ENCODE measurements around the gene DUSP21.
"Not testable (repeated sequence)": the region's sequence is repeated elsewhere in the genome, so short reads cannot be mapped to it uniquely, and the experiment has no call there.

DUSP21 gene

DNA sequence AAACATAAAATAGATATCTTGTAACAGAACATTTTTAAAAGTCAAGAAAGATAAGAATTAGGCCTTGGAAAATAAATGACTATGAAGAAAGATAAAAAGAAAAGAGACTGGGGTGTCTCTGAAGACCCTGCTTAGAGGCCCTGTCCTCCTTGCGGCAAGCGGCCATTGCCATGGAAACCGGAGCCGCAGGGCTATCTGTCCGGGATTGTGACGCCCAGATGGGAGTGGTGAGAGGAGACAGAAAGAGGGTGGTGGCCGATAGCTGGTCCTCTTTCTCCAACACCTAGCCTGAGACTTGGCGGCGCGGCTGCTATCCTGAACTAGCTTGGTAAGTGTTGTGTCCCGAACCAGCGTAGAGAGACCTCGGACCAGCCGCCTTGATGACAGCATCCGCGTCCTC lies at the start of gene DUSP21:
Gene DUSP21 (plus strand): TSS at position 269 of the 400 bp plus-strand sequence. CDS start 112 bp downstream, at position 381.
- Histone ChIP-seq H3K4me3 (ENCODE audit: low read length) (no peak within 1 kb of the TSS), H3K9me3 (ENCODE audit: control insufficient read depth, insufficient read depth, low read length) (no peaks in the 10 kb centered on the region), H3K36me3 (ENCODE audit: control insufficient read depth, insufficient read depth, low read length) (no peaks in the 10 kb centered on the region), H3K4me1 (ENCODE audit: control insufficient read depth, insufficient read depth, low read length) (no peaks in the 10 kb centered on the region), H3K27ac (ENCODE audit: low read length) (no peak within 1 kb of the TSS), H3K27me3 (ENCODE audit: control insufficient read depth, insufficient read depth, low read length) (no peaks in the 10 kb centered on the region)
- DNase-seq (ENCODE audit: low read depth, low spot score), result no peak
- no CpG with 5 or more reads among the region's 16 CpGs for WGBS (ENCODE audit: insufficient coverage, insufficient read length)

DNA sequence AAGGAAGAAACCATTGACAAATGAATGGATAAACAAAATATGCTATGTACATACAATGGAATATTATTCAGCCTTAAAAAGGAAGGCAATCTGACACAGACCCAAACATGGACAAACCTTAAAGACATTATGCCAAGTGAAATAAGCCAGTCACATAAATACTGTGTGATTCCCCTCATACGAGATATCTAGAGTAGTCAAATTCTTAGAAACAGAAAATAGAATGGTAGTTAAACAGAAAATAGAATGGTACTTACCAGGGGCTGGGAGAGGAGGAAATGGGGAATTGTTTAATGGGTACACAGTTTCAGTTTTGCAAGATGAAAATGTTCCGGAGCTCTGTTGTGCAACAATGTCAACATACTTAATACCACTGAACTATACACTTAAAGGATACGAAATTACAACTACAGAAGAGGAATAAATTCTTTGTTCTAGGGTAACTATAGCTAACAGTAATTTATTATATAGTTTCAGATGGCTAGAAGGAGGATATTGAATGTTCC lies 47.8 kb upstream of the DUSP21 start:
- Histone ChIP-seq H3K4me3 (ENCODE audit: low read length) (no peak overlapping the region), H3K9me3 (ENCODE audit: control insufficient read depth, insufficient read depth, low read length) (no peaks in the 10 kb centered on the region), H3K36me3 (ENCODE audit: control insufficient read depth, insufficient read depth, low read length) (no peaks in the 10 kb centered on the region), H3K27me3 (ENCODE audit: control insufficient read depth, insufficient read depth, low read length) (no peaks in the 10 kb centered on the region), H3K27ac (ENCODE audit: low read length) (no peak overlapping the region), H3K4me1 (ENCODE audit: control insufficient read depth, insufficient read depth, low read length) (no peaks in the 10 kb centered on the region)
- DNase-seq (ENCODE audit: low read depth, low spot score), result no peak
- WGBS (ENCODE audit: insufficient coverage, insufficient read length), result no CpG with 5 or more reads among the region's 3 CpGs

DNA sequence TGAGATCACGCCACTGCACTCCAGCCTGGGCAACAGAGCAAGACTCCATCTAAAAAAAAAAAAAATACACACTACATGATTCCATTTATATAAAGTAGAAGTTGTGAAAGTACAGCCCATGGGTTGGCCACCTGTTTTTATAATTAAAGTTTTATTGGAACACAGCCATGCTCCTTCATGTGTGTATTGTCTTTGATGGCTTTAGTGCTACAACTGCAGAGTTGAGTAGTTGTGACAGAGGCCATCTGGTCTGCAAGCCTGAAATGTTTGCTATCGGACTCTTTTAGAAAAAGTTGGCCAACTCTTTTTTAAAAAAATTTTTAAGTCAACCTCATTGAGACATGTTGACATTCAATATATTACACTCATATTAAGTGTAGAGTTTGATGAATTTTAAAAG lies 41.2 kb upstream of the DUSP21 start:
- DNase-seq (ENCODE audit: low read depth, low spot score), result no peak
- no CpG with 5 or more reads among the region's 2 CpGs for WGBS (ENCODE audit: insufficient coverage, insufficient read length)
- no peaks in the 10 kb centered on the region for H3K36me3 ChIP-seq (ENCODE audit: control insufficient read depth, insufficient read depth, low read length)
- H3K27ac ChIP-seq (ENCODE audit: low read length), result no peak overlapping the region
- H3K27me3 ChIP-seq (ENCODE audit: control insufficient read depth, insufficient read depth, low read length), result no peaks in the 10 kb centered on the region
- no peaks in the 10 kb centered on the region for H3K9me3 ChIP-seq (ENCODE audit: control insufficient read depth, insufficient read depth, low read length)
- H3K4me1 ChIP-seq (ENCODE audit: control insufficient read depth, insufficient read depth, low read length), result no peaks in the 10 kb centered on the region
- no peak overlapping the region for H3K4me3 ChIP-seq (ENCODE audit: low read length)

DNA sequence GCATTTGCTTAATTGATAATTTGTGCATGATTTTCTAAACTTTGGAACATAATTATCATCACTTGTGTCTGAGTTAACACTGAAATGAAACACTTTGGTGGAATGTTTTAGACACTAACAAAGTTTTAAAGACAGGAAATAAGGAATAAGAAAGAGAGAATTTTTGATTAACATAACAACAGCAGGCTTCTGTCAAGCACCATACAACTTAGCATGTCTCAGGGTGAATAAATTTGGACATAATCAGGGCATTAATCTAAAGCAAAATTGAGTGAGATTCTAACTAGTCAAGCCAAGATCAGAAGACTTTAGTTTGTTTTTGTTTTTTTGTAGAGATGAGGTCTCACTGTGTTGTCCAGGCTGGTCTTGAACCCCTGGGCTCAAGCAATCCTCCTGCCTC lies 28.1 kb upstream of the DUSP21 start:
- Histone ChIP-seq H3K9me3 (ENCODE audit: control insufficient read depth, insufficient read depth, low read length) (no peaks in the 10 kb centered on the region), H3K4me1 (ENCODE audit: control insufficient read depth, insufficient read depth, low read length) (no peaks in the 10 kb centered on the region), H3K4me3 (ENCODE audit: low read length) (no peak overlapping the region), H3K27me3 (ENCODE audit: control insufficient read depth, insufficient read depth, low read length) (no peaks in the 10 kb centered on the region), H3K27ac (ENCODE audit: low read length) (no peak overlapping the region), H3K36me3 (ENCODE audit: control insufficient read depth, insufficient read depth, low read length) (no peaks in the 10 kb centered on the region)
- no peak for DNase-seq (ENCODE audit: low read depth, low spot score)

DNA sequence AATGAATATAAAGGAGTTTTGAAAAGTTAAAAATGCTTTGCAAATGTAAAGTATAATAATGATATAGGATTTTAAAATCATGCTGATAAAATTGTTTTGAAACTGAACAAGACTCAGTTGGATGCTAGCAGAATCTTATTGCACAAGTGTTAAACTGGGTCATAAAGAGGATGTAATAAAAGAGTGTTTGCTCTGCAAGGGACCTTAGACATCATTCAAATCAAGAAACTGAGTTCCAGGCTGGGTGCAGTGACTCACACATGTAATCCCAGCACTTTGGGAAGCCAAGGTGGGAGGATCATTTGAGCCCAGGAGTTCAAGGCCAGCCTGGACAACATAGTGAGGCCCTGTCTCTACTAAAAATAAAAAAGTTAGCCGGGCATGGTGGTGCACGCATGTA lies 27.5 kb upstream of the DUSP21 start:
- DNase-seq (ENCODE audit: low read depth, low spot score), result no peak
- Histone ChIP-seq H3K9me3 (ENCODE audit: control insufficient read depth, insufficient read depth, low read length) (no peaks in the 10 kb centered on the region), H3K36me3 (ENCODE audit: control insufficient read depth, insufficient read depth, low read length) (no peaks in the 10 kb centered on the region), H3K27me3 (ENCODE audit: control insufficient read depth, insufficient read depth, low read length) (no peaks in the 10 kb centered on the region), H3K4me3 (ENCODE audit: low read length) (no peak overlapping the region), H3K4me1 (ENCODE audit: control insufficient read depth, insufficient read depth, low read length) (no peaks in the 10 kb centered on the region), H3K27ac (ENCODE audit: low read length) (no peak overlapping the region)
- no CpG with 5 or more reads among the region's 2 CpGs for WGBS (ENCODE audit: insufficient coverage, insufficient read length)

- Histone ChIP-seq H3K27ac (ENCODE audit: low read length) (no peak overlapping the region), H3K4me1 (ENCODE audit: control insufficient read depth, insufficient read depth, low read length) (no peaks in the 10 kb centered on the region), H3K27me3 (ENCODE audit: control insufficient read depth, insufficient read depth, low read length) (no peaks in the 10 kb centered on the region), H3K4me3 (ENCODE audit: low read length) (no peak overlapping the region), H3K36me3 (ENCODE audit: control insufficient read depth, insufficient read depth, low read length) (no peaks in the 10 kb centered on the region), H3K9me3 (ENCODE audit: control insufficient read depth, insufficient read depth, low read length) (no peaks in the 10 kb centered on the region)
- no CpG with 5 or more reads among the region's 7 CpGs for WGBS (ENCODE audit: insufficient coverage, insufficient read length)
- DNase-seq (ENCODE audit: low read depth, low spot score), result no peak
Measured at GRCh38 chrX:44817029-44817428, 26.8 kb upstream of the DUSP21 start.

- Histone ChIP-seq H3K27ac (ENCODE audit: low read length) (no peak overlapping the region), H3K4me1 (ENCODE audit: control insufficient read depth, insufficient read depth, low read length) (no peaks in the 10 kb centered on the region), H3K36me3 (ENCODE audit: control insufficient read depth, insufficient read depth, low read length) (no peaks in the 10 kb centered on the region), H3K9me3 (ENCODE audit: control insufficient read depth, insufficient read depth, low read length) (no peaks in the 10 kb centered on the region), H3K4me3 (ENCODE audit: low read length) (no peak overlapping the region), H3K27me3 (ENCODE audit: control insufficient read depth, insufficient read depth, low read length) (no peaks in the 10 kb centered on the region)
- DNase-seq (ENCODE audit: low read depth, low spot score), result no peak
Measured at GRCh38 chrX:44822601-44823000, 21.2 kb upstream of the DUSP21 start.

DNA sequence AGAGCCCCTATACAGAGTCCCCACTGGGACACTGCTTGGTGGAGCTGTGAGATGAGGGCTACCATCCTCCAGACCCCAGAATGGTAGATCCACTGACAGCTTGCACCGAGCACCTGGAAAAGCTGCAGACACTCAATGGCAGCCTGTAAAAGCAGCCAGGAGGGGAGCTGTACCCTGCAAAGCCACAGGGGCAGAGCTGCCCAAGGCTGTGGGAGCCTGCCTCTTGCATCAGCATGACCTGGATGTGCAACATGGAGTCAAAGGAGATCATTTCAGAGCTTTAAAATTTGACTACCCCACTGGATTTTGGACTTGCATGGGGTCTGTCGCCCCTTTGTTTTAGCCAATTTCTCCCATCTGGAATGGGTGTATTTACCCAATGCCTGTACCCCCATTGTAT lies 20.6 kb upstream of the DUSP21 start:
- DNase-seq (ENCODE audit: low read depth, low spot score); H3K4me3 ChIP-seq (ENCODE audit: low read length); H3K36me3 ChIP-seq (ENCODE audit: control insufficient read depth, insufficient read depth, low read length); H3K9me3 ChIP-seq (ENCODE audit: control insufficient read depth, insufficient read depth, low read length); H3K27ac ChIP-seq (ENCODE audit: low read length); H3K27me3 ChIP-seq (ENCODE audit: control insufficient read depth, insufficient read depth, low read length); H3K4me1 ChIP-seq (ENCODE audit: control insufficient read depth, insufficient read depth, low read length): not testable (repeated sequence)
- no CpG with 5 or more reads among the region's 2 CpGs for WGBS (ENCODE audit: insufficient coverage, insufficient read length)

DNA sequence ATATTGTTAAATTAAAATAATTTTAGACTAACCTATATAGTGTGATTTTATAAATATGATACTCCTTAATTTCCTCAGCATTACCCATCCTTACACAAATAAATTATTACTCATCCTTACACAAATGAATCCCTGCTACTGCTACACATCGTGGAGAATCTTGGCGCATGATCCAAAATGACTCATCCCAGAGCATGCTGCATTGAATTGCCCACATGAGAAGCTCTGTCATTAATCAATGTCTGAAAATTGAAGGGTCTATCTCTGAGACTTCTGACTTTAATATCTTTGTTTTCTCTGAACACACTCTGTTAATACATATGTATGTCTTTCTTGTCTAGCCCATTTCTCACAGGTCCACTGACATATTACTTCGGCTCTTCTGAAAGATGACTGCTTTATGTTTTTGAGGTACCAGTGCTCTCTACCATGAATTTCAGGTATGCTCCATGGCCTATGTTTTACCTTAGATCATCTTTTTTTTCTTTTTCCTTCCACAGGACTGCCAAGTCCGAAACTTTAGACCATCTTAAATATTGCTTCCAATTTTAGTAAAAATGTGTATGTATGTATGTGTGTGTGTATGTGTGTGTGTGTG lies 15.7 kb upstream of the DUSP21 start:
- Histone ChIP-seq H3K4me1 (ENCODE audit: control insufficient read depth, insufficient read depth, low read length) (no peaks in the 10 kb centered on the region), H3K9me3 (ENCODE audit: control insufficient read depth, insufficient read depth, low read length) (no peaks in the 10 kb centered on the region), H3K27ac (ENCODE audit: low read length) (no peak overlapping the region), H3K4me3 (ENCODE audit: low read length) (no peak overlapping the region), H3K36me3 (ENCODE audit: control insufficient read depth, insufficient read depth, low read length) (no peaks in the 10 kb centered on the region), H3K27me3 (ENCODE audit: control insufficient read depth, insufficient read depth, low read length) (no peaks in the 10 kb centered on the region)
- no CpG with 5 or more reads among the region's 4 CpGs for WGBS (ENCODE audit: insufficient coverage, insufficient read length)
- DNase-seq (ENCODE audit: low read depth, low spot score), result no peak

- H3K36me3 ChIP-seq (ENCODE audit: control insufficient read depth, insufficient read depth, low read length), result no peaks in the 10 kb centered on the region
- no peak for DNase-seq (ENCODE audit: low read depth, low spot score)
- H3K27ac ChIP-seq (ENCODE audit: low read length), result no peak overlapping the region
- no CpG with 5 or more reads among the region's 2 CpGs for WGBS (ENCODE audit: insufficient coverage, insufficient read length)
- H3K9me3 ChIP-seq (ENCODE audit: control insufficient read depth, insufficient read depth, low read length), result no peaks in the 10 kb centered on the region
- H3K27me3 ChIP-seq (ENCODE audit: control insufficient read depth, insufficient read depth, low read length), result no peaks in the 10 kb centered on the region
- no peak overlapping the region for H3K4me3 ChIP-seq (ENCODE audit: low read length)
- H3K4me1 ChIP-seq (ENCODE audit: control insufficient read depth, insufficient read depth, low read length), result no peaks in the 10 kb centered on the region
Measured at GRCh38 chrX:44829832-44830231, 14.0 kb upstream of the DUSP21 start.

DNA sequence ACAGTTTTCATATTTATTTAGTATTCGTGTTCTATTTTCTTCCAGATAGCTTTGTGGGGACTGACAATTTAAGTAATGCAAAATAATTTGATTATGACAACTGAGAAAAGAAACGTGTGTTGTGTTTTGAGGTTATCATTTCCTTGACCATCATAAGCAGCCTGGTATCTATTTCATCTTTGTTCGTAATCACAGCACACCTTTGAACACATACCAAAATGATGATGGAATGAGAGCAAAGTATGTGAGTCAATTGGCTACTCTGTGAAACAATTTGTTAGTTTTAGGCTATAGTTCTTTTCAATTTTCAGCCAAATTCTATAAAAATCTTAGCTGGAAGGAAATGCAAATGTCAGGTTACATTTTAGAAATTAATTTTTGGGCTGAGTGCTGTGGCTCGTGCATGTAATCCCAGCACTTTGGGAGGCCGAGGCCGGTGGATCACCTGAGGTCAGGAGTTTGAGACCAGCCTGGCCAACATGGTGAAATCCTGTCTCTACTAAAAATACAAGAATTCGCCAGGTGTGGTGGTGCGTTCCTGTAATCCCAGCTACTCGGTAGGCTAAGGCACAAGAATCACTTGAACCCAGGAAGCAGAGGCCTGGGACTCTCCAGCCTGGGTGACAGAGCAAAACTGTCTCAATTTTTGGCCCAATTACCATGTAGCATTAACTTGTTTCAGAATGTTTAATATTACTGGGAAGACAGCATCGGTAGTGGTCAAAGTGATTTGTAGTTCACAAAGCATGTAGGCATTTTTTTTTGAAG lies 1.1 kb upstream of the DUSP21 start:
- no peak overlapping the region for H3K27ac ChIP-seq (ENCODE audit: low read length)
- no peak overlapping the region for H3K4me3 ChIP-seq (ENCODE audit: low read length)
- WGBS (ENCODE audit: insufficient coverage, insufficient read length), result no CpG with 5 or more reads among the region's 10 CpGs
- no peaks in the 10 kb centered on the region for H3K9me3 ChIP-seq (ENCODE audit: control insufficient read depth, insufficient read depth, low read length)
- no peak for DNase-seq (ENCODE audit: low read depth, low spot score)
- no peaks in the 10 kb centered on the region for H3K27me3 ChIP-seq (ENCODE audit: control insufficient read depth, insufficient read depth, low read length)
- H3K36me3 ChIP-seq (ENCODE audit: control insufficient read depth, insufficient read depth, low read length), result no peaks in the 10 kb centered on the region
- no peaks in the 10 kb centered on the region for H3K4me1 ChIP-seq (ENCODE audit: control insufficient read depth, insufficient read depth, low read length)
